Globus pallidus (tissue), 1 donor: ENCODE data around the gene HCFC1.
A peak's percentile ranks its signal among the peaks of the same experiment; 100 is the strongest.

Experiments
- DNase-seq: peaks from one replicate; pipeline ENCODE4 v3.0.0-alpha.2; 2015; ENCODE audit warnings: low spot score

Gene HCFC1

GRCh38 chrX:153902385-153902784, 69.2 kb downstream of the HCFC1 start:
- no peak for DNase-seq

GRCh38 chrX:153901753-153902140, 69.9 kb downstream of the HCFC1 start:
- no peak for DNase-seq

DNA sequence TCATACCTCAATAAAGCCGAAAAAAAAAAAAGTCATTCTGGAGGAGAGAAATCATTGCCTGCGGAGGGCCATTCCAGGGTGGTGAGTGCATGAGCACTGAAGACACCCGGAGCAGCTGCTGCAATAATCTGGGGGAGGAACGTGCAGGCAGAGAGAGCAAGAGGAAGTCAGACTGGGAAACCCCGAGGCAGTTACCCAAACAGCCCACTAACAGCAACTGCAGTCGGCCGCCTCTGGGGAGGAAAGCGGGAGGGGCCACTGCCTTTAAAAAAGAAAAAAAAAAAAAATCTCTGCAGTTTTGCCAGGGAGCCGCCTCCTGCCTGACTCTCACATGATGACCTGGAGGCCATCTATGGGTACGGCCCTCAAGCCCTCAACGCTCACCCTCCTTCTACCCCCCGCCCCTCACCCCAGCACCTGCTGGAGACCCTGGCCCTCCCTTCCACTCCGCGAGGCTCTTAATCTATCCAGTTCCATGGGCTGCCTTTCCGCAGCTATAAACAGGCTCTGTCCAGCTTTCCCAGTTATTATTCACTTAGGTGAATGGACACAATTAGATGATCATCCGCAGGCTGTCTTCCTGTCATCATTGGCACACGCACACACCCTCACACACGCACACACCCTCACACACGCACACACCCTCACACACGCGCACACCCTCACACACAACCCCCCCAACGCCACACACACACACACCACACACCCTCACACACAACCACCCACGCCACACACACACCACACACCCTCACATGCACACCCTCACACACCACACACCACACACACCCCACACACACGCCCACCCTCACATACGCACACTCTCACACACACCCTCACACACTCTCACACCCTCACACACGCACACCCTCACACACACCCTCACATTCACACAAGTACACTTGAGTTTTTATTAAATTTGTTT, 70.5 kb downstream of the HCFC1 start:
- peak; percentile 25 for DNase-seq

GRCh38 chrX:153897899-153898298, 73.7 kb downstream of the HCFC1 start:
- DNase-seq = no peak
